Fibroblast of lung (primary cell): ENCODE measurements around the gene MRPL51.

ENCODE experiments used
- EZH2 ChIP-seq: IDR thresholded peaks from 2 replicates; pipeline ENCODE4 v1.5.1; 2012; ENCODE audit warnings: low read length, control low read depth, mild to moderate bottlenecking; ENCODE audit errors: missing control alignments
- TF ChIP-seq, protein P1 (sequence below), 2 donors: IDR thresholded peaks in 1 of 2; conservative IDR thresholded peaks in 1 of 2; 1 replicate in 1 of 2; 2 replicates in 1 of 2; pipeline ENCODE4 v1.5.1; 2011 to 2012; ENCODE audit warnings: low read length in 2 of 2, control low read depth in 1 of 2, inconsistent platforms in 1 of 2, low read depth in 1 of 2, mild to moderate bottlenecking in 1 of 2

DNA sequence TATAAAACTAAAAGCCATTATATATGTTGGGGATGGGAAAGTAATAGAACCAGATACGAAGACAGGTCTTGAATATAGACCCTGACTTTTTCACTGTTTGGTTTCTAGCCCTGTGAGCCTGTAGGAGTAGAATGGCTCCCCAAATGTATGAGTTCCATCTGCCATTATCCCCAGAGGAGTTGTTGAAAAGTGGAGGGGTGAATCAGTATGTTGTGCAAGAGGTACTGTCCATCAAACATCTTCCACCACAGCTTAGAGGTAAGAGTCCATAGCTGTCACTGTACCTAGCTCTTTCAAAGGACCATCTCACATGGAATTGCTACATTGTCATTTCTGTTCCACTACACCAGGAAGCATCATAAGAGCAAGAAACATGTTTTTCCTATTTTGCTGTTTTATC is 1.9 kb upstream of the MRPL51 start:
- no peak for TF ChIP-seq EZH2
- TF ChIP-seq, protein P1, sequence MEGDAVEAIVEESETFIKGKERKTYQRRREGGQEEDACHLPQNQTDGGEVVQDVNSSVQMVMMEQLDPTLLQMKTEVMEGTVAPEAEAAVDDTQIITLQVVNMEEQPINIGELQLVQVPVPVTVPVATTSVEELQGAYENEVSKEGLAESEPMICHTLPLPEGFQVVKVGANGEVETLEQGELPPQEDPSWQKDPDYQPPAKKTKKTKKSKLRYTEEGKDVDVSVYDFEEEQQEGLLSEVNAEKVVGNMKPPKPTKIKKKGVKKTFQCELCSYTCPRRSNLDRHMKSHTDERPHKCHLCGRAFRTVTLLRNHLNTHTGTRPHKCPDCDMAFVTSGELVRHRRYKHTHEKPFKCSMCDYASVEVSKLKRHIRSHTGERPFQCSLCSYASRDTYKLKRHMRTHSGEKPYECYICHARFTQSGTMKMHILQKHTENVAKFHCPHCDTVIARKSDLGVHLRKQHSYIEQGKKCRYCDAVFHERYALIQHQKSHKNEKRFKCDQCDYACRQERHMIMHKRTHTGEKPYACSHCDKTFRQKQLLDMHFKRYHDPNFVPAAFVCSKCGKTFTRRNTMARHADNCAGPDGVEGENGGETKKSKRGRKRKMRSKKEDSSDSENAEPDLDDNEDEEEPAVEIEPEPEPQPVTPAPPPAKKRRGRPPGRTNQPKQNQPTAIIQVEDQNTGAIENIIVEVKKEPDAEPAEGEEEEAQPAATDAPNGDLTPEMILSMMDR (conservative IDR thresholded peaks at IDR 0.05 in 1 of 2, IDR thresholded peaks at IDR 0.05 in 1 of 2; ENCODE audit: low read depth in 1 of 2, low read length in 2 of 2): no peak
